Measurements from ENCODE around the gene HSPA1A.
A peak's percentile ranks its signal among the peaks of the same experiment; 100 is the strongest.

The HSPA1A gene

GRCh38 chr6:31781244-31782125 is 33.9 kb upstream of the HSPA1A start:
- DNase-seq (ENCODE audit: low read depth) = no peak
- H3K4me3 ChIP-seq (ENCODE audit: low read depth, low read length) = no peak overlapping the region
- TF ChIP-seq CTCF (IDR thresholded peaks at IDR 0.05; ENCODE audit: control insufficient read depth, extremely low read depth, insufficient read depth) = no peak

- no peak overlapping the region for H3K4me3 ChIP-seq (ENCODE audit: low read depth, low read length)
- DNase-seq (ENCODE audit: low read depth) = no peak
- TF ChIP-seq CTCF (IDR thresholded peaks at IDR 0.05; ENCODE audit: control insufficient read depth, extremely low read depth, insufficient read depth) = no peak
These were observed 33.1 kb upstream of the HSPA1A start for GRCh38 chr6:31782126-31782855.

GRCh38 chr6:31784098-31784925 is 31.0 kb upstream of the HSPA1A start:
- DNase-seq (ENCODE audit: low read depth) = no peak
- H3K4me3 ChIP-seq (ENCODE audit: low read depth, low read length) = no peak overlapping the region
- TF ChIP-seq CTCF (IDR thresholded peaks at IDR 0.05; ENCODE audit: control insufficient read depth, extremely low read depth, insufficient read depth) = no peak

GRCh38 chr6:31785475-31785874 is 29.9 kb upstream of the HSPA1A start:
- TF ChIP-seq CTCF (IDR thresholded peaks at IDR 0.05; ENCODE audit: control insufficient read depth, extremely low read depth, insufficient read depth) = no peak
- no peak for DNase-seq (ENCODE audit: low read depth)
- no peak overlapping the region for H3K4me3 ChIP-seq (ENCODE audit: low read depth, low read length)

- no peak for DNase-seq (ENCODE audit: low read depth)
- no peak overlapping the region for H3K4me3 ChIP-seq (ENCODE audit: low read depth, low read length)
- TF ChIP-seq CTCF (IDR thresholded peaks at IDR 0.05; ENCODE audit: control insufficient read depth, extremely low read depth, insufficient read depth) = peak; percentile 57
These were observed 23.8 kb upstream of the HSPA1A start for GRCh38 chr6:31791324-31792089.

GRCh38 chr6:31792090-31792374 is 23.3 kb upstream of the HSPA1A start:
- H3K4me3 ChIP-seq (ENCODE audit: low read depth, low read length) = no peak overlapping the region
- no peak for DNase-seq (ENCODE audit: low read depth)
- TF ChIP-seq CTCF (IDR thresholded peaks at IDR 0.05; ENCODE audit: control insufficient read depth, extremely low read depth, insufficient read depth) = no peak
